ENCODE data around the gene SLC26A9. TPM values are rescaled to one million over a fixed set of nuclear protein-coding genes. Genes with fewer than 3 reads are reported as not detected.

SLC26A9 gene
- total and polyA plus RNA-seq, 10 of the 15 experiments (the other 5 are each of a cell fraction or from before 2014, with no cell fraction given), result 0.09 to 0.40 (median 0.17) TPM

- RAD21 ChIA-PET (ENCODE audit: unreplicated experiment), result no interaction called here
- Histone ChIP-seq H3K36me3 (ENCODE audit: control insufficient read depth in 2 of 2, insufficient read depth in 2 of 2, low read length in 1 of 2) (no peaks in the 10 kb centered on the region), H3K79me2 (ENCODE audit: control insufficient read depth, insufficient read depth, low read length) (no peaks in the 10 kb centered on the region), H3K4me1 (ENCODE audit: control insufficient read depth, insufficient read depth, low read length) (no peaks in the 10 kb centered on the region), H3K4me3 (no peak overlapping the region), H4K20me1 (ENCODE audit: control insufficient read depth, insufficient read depth) (no peaks in the 10 kb centered on the region), H3K27me3 (replicated peaks in 1 of 2; ENCODE audit: control insufficient read depth in 2 of 2, insufficient read depth in 2 of 2, low read length in 1 of 2) (peaks cover 0 to 6% of the 10 kb centered on the region in 2 experiments; a peak in 2 of 4 replicates), H3K4me2 (ENCODE audit: control insufficient read depth, insufficient read depth) (no peak overlapping the region), H3K9me3 (replicated peaks; ENCODE audit: control insufficient read depth, insufficient read depth, low read length) (no peaks in the 10 kb centered on the region), H3K27ac (ENCODE audit: control insufficient read depth, insufficient read depth) (no peak overlapping the region), H2AFZ (ENCODE audit: control insufficient read depth, low read depth, low read length) (no peak overlapping the region), H3K9ac (ENCODE audit: control insufficient read depth, insufficient read depth, low read length) (no peak overlapping the region)
- FAIRE-seq, result no peak
- intact Hi-C loops (cut with micrococcal nuclease; ENCODE audit: unreplicated experiment) (no loop called here), in situ Hi-C loops (cut with MboI) (no loop called here)
- CTCF ChIA-PET, result interaction anchor here (1.2 to 1.7 kb wide), 2 partner anchors 30 to 155 kb away, joined by 4 to 8 read pairs; no protein-coding TSS in a partner anchor
- POLR2A ChIA-PET, result no interaction called here
- BruUV-seq (replicated peaks), result no TSS peak
- SMC1A ChIA-PET (ENCODE audit: uncharacterized antibody, unreplicated experiment), result interaction anchor here (1.4 kb wide), 1 partner anchor 30 kb away, joined by 4 read pairs; no protein-coding TSS in a partner anchor
- WGBS (ENCODE audit: insufficient coverage, insufficient replicate concordance, low lambda C conversion rate, missing lambda C conversion rate), result 51% methylated on average over 4 of the region's 4 CpGs
- no peak for ATAC-seq
- no peak for DNase-seq (ENCODE audit: low read depth, low spot score)
- TF ChIP-seq TCF12 (IDR thresholded peaks at IDR 0.05; ENCODE audit: low read depth, low read length), result no peak
- no peak for TF ChIP-seq ZBTB40 (IDR thresholded peaks at IDR 0.05; ENCODE audit: borderline replicate concordance)
- TF ChIP-seq TARDBP (IDR thresholded peaks at IDR 0.05; ENCODE audit: borderline replicate concordance), result no peak
- no peak for TF ChIP-seq ATF3 (IDR thresholded peaks at IDR 0.05; ENCODE audit: borderline replicate concordance, extremely low read depth, low read depth, low read length)
- TF ChIP-seq ZNF217 (IDR thresholded peaks at IDR 0.05), result no peak
- no peak for TF ChIP-seq TCF7 (IDR thresholded peaks at IDR 0.05; ENCODE audit: borderline replicate concordance)
- TF ChIP-seq KDM1A (IDR thresholded peaks at IDR 0.05; ENCODE audit: borderline replicate concordance), result no peak
These were observed 3.8 kb upstream of the SLC26A9 start for GRCh38 chr1:205947024-205947423.
